HG02798 (cell line): ENCODE data around the gene ZBED4.

ENCODE experiments used
- ATAC-seq: cut with Tn5 transposase; IDR thresholded peaks from one replicate; pipeline ENCODE4 v1.9.1; 2021; ENCODE audit warnings: mild to moderate bottlenecking; ENCODE audit not compliant: unreplicated experiment, poor library complexity

Gene ZBED4

DNA sequence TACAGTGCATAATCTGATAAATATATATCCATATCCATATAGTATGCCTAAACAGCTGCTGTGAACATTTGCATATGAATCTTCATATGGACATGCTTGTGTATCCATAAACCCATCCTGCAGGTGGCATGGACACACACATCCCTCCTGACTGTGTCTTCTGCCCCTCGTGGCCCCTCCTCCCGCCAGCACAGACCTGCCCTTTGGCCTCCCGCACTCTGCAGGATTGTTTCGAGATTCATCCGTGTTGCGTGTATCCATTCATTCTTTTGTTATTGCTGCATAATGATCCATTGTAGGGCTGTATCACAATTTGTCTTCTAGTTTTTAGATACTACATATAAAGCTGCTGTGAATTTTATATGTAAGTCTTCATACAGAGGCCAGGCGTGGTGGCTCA is 24.0 kb downstream of the ZBED4 start:
- ATAC-seq: no peak

- ATAC-seq: no peak
These were observed 24.6 kb downstream of the ZBED4 start for GRCh38 chr22:49878206-49878605.

DNA sequence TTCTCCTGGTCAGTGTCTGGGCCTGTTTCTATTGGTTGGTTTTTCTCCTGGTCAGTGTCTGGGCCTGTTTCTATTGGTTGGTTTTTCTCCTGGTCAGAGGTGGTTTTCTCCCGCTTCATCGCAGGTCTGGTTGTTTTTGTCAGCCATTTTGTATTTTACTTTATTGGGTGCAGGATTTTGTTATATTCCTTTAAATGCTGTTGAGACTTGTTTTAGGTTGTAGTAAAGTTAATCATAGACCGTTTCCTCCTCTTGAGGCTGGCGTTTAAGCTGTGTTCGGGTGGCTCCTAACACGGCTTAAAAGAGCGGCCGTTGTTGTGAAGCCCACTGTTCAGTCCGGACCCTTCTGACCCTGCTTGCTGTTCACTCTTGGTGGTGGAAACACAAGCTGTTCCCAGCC is 26.2 kb downstream of the ZBED4 start:
- ATAC-seq: no peak

GRCh38 chr22:49880281-49880680 is 26.6 kb downstream of the ZBED4 start:
- no peak for ATAC-seq

GRCh38 chr22:49881856-49882255 is 28.2 kb downstream of the ZBED4 start:
- ATAC-seq: no peak

GRCh38 chr22:49882519-49883293 is 29.1 kb downstream of the ZBED4 start:
- ATAC-seq: no peak

DNA sequence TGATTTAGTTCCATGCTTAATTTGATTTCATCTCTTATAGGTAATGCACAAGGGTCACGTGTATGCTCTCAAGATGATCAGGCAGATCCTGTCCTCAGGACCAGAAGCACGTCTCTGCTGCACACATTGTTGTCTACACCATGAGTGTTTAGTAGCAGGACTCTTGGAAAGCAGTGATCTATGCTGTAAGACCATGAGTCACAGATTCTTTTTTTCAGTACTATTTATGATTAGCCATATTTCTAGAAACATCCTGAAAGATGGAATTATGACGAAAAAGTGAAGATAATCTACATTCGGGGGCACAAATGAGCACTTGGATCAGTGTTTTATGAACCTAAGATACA is 29.6 kb downstream of the ZBED4 start:
- no peak for ATAC-seq

GRCh38 chr22:49884075-49884474 is 30.4 kb downstream of the ZBED4 start:
- no peak for ATAC-seq

DNA sequence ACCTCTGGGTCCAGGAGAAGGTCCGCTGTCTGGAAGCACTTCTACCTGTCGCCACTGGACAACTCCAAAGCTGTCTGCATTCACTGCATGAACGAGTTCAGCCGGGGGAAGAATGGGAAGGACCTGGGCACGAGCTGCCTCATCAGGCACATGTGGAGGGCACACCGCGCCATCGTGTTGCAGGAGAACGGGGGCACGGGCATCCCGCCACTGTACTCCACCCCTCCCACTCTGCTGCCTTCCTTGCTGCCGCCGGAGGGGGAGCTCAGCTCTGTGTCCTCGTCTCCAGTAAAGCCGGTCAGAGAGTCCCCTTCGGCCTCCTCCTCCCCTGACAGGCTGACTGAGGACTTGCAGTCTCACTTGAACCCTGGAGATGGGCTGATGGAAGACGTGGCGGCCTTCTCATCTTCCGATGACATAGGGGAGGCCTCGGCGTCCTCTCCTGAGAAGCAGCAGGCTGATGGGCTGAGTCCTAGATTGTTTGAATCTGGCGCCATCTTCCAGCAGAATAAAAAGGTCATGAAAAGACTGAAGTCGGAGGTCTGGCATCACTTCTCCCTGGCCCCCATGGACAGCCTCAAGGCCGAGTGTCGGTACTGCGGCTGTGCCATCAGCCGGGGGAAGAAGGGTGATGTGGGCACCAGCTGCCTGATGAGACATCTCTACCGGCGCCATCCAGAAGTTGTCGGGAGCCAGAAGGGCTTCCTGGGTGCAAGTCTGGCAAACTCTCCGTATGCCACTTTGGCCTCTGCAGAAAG is 31.0 kb downstream of the ZBED4 start:
- no peak for ATAC-seq

DNA sequence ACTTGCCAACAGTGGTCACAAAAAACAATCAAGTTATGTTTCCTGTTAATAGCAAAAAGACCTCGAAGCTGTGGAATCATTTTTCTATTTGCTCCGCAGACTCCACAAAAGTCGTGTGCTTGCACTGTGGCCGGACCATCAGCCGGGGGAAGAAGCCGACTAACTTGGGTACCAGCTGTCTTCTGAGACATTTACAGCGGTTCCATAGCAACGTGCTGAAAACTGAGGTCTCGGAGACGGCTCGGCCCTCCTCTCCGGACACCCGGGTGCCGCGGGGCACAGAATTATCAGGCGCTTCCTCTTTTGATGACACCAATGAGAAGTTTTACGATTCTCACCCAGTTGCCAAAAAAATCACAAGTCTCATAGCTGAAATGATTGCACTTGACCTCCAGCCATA is 31.6 kb downstream of the ZBED4 start:
- no peak for ATAC-seq

DNA sequence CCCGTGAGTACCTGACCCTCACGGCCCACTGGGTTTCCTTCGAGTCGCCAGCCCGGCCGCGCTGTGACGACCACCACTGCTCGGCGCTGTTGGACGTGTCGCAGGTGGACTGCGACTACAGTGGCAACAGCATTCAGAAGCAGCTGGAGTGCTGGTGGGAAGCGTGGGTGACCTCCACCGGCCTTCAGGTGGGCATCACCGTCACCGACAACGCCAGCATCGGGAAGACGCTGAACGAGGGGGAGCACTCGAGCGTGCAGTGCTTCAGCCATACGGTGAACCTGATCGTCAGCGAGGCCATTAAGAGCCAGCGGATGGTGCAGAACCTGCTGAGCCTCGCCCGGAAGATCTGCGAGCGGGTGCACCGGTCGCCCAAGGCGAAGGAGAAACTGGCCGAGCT is 32.2 kb downstream of the ZBED4 start:
- no peak for ATAC-seq

DNA sequence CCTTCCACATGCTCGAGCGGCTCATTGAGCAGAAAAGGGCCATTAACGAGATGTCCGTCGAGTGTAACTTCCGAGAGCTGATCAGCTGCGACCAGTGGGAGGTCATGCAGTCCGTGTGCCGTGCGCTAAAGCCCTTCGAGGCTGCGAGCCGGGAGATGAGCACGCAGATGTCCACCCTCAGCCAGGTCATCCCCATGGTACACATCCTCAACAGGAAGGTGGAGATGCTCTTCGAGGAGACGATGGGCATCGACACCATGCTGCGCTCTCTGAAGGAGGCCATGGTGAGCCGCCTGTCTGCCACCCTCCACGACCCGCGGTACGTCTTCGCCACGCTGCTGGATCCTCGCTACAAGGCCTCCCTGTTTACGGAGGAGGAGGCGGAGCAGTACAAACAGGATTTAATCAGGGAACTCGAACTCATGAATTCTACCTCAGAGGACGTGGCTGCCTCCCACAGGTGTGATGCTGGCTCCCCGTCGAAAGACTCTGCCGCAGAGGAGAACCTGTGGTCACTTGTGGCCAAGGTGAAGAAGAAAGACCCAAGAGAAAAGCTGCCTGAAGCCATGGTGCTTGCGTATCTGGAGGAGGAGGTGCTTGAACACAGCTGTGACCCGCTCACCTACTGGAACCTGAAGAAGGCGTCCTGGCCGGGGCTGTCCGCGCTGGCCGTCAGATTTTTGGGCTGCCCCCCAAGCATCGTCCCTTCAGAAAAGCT is 32.9 kb downstream of the ZBED4 start:
- no peak for ATAC-seq

DNA sequence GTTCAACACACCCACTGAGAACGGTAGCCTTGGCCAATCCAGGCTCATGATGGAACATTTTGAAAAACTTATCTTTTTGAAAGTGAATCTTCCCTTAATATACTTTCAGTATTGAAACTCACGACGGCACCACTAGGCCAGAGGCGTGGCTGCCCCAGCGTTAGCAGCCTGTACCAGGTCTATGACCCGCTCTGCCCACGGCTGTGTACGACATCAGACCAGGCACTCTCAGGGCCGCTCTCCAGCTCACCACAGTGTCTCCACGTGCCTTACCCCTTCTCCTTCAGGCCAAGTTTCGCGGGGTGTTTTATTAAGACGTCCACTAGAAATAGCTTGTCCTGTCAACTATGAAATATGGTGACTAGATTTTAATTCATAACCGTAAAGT is 33.4 kb downstream of the ZBED4 start:
- no peak for ATAC-seq

DNA sequence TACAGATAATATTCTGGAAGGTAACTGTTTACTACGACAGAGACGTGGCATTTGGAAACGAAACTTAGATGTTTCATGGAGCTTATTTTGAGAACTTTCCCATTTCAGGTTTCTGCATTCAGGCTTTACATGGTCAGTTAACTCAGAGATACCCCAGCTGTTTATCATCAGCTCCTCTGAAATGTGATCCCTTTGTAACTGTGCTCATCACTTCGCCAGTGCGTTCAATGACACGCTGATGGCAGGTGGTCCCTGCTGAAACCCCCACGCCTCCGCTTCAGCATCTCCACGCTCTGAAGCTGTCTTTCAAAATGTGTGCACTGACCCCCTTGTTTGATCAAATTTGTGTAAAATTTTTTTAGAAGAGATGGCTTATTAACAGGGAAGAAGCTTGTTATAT is 34.1 kb downstream of the ZBED4 start:
- no peak for ATAC-seq

DNA sequence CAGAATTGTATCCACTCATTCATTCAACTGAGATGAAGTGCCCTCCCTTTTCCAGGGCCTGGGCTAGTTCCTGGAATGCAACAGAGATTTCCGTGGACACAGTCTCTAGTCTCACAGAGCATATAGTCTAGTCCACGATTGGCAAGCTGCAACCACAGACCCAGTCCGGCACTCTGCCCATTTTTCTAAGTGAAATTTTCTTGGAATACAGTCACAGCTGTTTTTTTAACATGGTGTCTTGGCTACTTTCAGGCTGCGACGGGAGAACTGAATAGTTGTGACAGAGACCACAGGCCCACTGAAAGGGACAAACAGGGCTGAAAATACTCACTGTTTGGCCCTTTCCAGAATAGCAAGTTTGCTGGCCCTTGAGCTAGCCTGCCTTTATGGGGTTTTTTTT is 35.4 kb downstream of the ZBED4 start:
- no peak for ATAC-seq

DNA sequence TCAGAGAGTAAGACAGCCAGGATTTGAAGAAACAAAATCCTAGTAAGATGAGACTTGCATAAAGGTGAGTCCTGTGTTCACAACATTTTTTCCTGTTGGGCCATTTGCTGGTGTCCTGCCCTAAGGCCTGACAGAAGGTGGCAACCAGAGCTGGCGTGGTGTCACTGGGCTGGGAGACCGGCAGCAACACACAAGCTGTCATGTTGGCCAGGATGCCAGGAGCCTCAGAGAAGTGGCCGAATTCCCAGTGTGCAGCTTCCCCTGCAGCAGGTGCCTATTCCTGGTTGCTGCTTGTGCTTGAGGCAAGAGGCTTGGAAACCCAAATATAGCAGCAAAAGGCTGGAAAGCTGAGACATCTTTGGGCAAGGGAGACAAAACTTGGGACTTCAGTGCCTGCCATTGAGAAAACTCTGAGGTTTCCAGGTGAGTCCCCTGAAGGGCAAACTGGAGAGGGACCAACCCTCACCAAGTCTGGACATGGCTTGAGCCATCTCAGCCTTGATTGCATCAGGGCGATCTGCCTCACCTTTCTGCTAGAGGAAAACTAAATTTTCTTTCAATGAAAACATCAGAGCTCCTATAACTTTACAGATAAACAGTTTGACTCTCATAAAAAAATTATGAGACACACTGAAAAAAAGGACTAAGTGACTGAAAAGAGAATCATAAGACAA is 38.7 kb downstream of the ZBED4 start:
- no peak for ATAC-seq

DNA sequence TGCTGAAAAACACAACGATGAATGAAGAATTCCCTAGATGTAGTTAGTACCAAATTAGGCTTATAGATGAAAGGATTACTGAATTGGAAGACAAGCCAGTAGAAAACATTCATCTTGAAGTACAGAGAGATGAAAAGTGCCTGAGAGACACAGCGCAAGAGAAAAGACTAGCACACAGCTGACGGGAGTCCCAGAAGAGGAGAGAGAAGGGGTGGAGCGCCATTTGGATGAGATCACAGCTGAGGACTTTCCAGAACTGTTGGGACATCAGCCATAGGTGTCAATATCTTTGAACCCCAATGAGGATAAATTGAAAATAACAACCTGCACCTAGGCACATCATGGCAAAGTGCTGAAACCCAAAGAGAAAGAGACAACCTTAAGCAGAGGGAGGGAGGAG is 39.4 kb downstream of the ZBED4 start:
- ATAC-seq: no peak

DNA sequence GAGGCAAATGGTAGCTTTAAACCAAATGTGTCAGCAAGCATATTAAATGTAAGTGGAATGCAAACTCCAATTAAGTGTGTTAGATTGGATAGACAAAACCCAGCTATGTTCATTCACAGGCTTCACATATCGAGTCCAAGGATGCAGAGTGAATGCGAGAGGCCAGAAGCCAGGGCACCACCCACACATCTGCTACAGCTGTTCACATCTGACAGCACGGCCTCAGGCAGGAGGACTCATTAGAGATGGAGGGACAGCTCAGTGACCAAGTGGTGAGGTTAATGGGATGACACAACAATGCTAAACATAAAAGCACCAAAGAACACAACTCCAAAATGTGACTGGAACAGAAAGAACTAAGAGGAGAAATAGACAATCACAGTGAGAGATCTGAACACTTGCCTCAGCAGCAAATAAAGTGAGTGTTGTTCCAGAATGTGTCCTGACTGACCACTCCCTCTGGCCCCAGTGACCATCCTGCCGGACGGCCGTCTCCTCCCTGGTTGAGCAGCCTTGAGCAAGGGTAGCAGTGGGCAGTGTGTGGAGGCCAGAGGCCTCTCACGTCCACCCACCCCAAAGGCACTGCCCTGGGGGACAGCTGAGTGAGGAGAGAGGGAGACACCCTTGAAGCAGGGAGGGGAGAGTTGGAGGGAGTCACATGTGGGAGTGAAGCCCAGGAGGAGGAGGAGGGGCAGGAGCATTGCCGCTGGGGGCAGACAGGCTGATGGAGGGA is 40.8 kb downstream of the ZBED4 start:
- ATAC-seq: no peak

DNA sequence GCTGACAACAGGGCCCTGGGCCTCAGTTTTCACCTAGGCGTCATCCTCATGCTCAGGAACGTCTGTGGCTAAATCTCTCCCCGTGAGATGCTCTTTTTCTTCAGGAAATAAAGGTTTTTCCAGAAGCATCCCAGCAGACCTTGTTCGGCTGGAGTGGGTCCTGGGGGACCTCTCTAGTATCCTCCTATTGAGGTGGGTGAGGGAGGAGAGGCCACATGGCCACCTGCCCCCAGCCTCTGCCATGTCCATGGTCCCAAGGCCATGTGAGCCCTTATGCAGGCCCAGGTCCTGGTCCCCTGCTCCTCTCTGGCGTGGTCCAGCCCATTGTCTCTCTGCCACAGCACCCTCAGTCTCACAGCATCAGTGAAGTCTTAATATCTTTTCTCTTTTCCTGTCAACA is 42.6 kb downstream of the ZBED4 start:
- no peak for ATAC-seq

GRCh38 chr22:49897015-49897684 is 43.5 kb downstream of the ZBED4 start:
- no peak for ATAC-seq
